GM19328 (cell line): ENCODE measurements around the gene TRAM2.

Experiments used
- ATAC-seq: cut with Tn5 transposase; IDR thresholded peaks from one replicate; pipeline ENCODE4 v1.9.1; 2021; ENCODE audit warnings: mild to moderate bottlenecking, moderate library complexity; ENCODE audit not compliant: unreplicated experiment

Gene TRAM2

GRCh38 chr6:52571099-52571755 lies 5.6 kb downstream of the TRAM2 start:
- ATAC-seq, result no peak

- ATAC-seq, result no peak
Observed at GRCh38 chr6:52570291-52570700, 6.6 kb downstream of the TRAM2 start.

- no peak for ATAC-seq
Observed at GRCh38 chr6:52568320-52568719, 8.5 kb downstream of the TRAM2 start.

- ATAC-seq, result no peak
Observed at GRCh38 chr6:52566853-52567279, 10.0 kb downstream of the TRAM2 start.

GRCh38 chr6:52566201-52566600 lies 10.7 kb downstream of the TRAM2 start:
- peak; percentile 43 for ATAC-seq

GRCh38 chr6:52564856-52565255 lies 12.0 kb downstream of the TRAM2 start:
- ATAC-seq, result no peak

- no peak for ATAC-seq
Observed at GRCh38 chr6:52562911-52563310, 13.9 kb downstream of the TRAM2 start.

- no peak for ATAC-seq
Observed at GRCh38 chr6:52560462-52560861, 16.4 kb downstream of the TRAM2 start.

- ATAC-seq, result no peak
Observed at GRCh38 chr6:52558266-52559000, 18.4 kb downstream of the TRAM2 start.

GRCh38 chr6:52557389-52558265 lies 19.2 kb downstream of the TRAM2 start:
- ATAC-seq, result no peak

- ATAC-seq, result no peak
Observed at GRCh38 chr6:52555518-52556233, 21.2 kb downstream of the TRAM2 start.

- ATAC-seq, result no peak
Observed at GRCh38 chr6:52554684-52555280, 22.1 kb downstream of the TRAM2 start.

- ATAC-seq, result no peak
Observed at GRCh38 chr6:52553719-52554118, 23.1 kb downstream of the TRAM2 start.

- no peak for ATAC-seq
Observed at GRCh38 chr6:52553158-52553557, 23.7 kb downstream of the TRAM2 start.

- ATAC-seq, result peak; percentile 94
Observed at GRCh38 chr6:52552278-52552643, 24.6 kb downstream of the TRAM2 start.

- no peak for ATAC-seq
Observed at GRCh38 chr6:52551483-52552277, 25.2 kb downstream of the TRAM2 start.

GRCh38 chr6:52550870-52551269 lies 26.0 kb downstream of the TRAM2 start:
- ATAC-seq, result no peak

GRCh38 chr6:52550014-52550575 lies 26.8 kb downstream of the TRAM2 start:
- ATAC-seq, result no peak

GRCh38 chr6:52549428-52549827 lies 27.4 kb downstream of the TRAM2 start:
- no peak for ATAC-seq
